Measurements from ENCODE around the gene ZNRF1.
"Not testable (repeated sequence)": the region's sequence is repeated elsewhere in the genome, so short reads cannot be mapped to it uniquely, and the experiment has no call there.

- not testable (repeated sequence) for TF ChIP-seq EZH2 (IDR thresholded peaks at IDR 0.05; ENCODE audit: borderline replicate concordance, low read depth, low read length, poor library complexity, severe bottlenecking)
- TF ChIP-seq, protein P1, sequence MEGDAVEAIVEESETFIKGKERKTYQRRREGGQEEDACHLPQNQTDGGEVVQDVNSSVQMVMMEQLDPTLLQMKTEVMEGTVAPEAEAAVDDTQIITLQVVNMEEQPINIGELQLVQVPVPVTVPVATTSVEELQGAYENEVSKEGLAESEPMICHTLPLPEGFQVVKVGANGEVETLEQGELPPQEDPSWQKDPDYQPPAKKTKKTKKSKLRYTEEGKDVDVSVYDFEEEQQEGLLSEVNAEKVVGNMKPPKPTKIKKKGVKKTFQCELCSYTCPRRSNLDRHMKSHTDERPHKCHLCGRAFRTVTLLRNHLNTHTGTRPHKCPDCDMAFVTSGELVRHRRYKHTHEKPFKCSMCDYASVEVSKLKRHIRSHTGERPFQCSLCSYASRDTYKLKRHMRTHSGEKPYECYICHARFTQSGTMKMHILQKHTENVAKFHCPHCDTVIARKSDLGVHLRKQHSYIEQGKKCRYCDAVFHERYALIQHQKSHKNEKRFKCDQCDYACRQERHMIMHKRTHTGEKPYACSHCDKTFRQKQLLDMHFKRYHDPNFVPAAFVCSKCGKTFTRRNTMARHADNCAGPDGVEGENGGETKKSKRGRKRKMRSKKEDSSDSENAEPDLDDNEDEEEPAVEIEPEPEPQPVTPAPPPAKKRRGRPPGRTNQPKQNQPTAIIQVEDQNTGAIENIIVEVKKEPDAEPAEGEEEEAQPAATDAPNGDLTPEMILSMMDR (conservative IDR thresholded peaks at IDR 0.05; ENCODE audit: low read depth, low read length) = not testable (repeated sequence)
Observed at GRCh38 chr16:75016451-75017081, 17.7 kb downstream of the ZNRF1 start.
